Vagina (tissue), 2 donors: ENCODE data around the gene TAS2R40. TPM values are rescaled to one million over a fixed set of nuclear protein-coding genes. Genes with fewer than 3 reads are reported as not detected.
A peak's percentile ranks its signal among the peaks of the same experiment; 100 is the strongest.

Experiments used
- DNase-seq, 2 donors: peaks; one replicate each; pipeline ENCODE4 v3.0.0-alpha.2; 2017; ENCODE audit errors: extremely low spot score in 2 of 2
- H3K27ac ChIP-seq: fragments of 200-600 bp; sonication (generic); one replicate; pipeline ENCODE4 v1.5.1; 2019
- H3K27me3 ChIP-seq: fragments of 200-600 bp; sonication (generic); one replicate; pipeline ENCODE4 v1.5.1; 2019
- H3K36me3 ChIP-seq, 2 donors: fragments of 200-600 bp; sonication (generic); one replicate each; pipeline ENCODE4 v1.5.1; 2017 to 2019
- H3K4me1 ChIP-seq: fragments of 200-600 bp; sonication (generic); one replicate; pipeline ENCODE4 v1.5.1; 2019
- H3K4me3 ChIP-seq, 2 donors: fragments of 200-600 bp; sonication (generic); 1 replicate in 1 of 2; 2 replicates in 1 of 2; pipeline ENCODE4 v1.5.1; 2016 to 2019
- H3K9me3 ChIP-seq: fragments of 200-600 bp; sonication (generic); one replicate; pipeline ENCODE4 v1.5.1; 2019
- POLR2A ChIP-seq, 2 donors: fragments of 450-650 bp; IDR thresholded peaks; one replicate each; pipeline ENCODE4 v1.6.1; 2017; ENCODE audit warnings: antibody characterized with exemption in 2 of 2, mild to moderate bottlenecking in 2 of 2, moderate library complexity in 2 of 2
- POLR2AphosphoS5 ChIP-seq, 2 donors: sonication (generic); formaldehyde crosslinking; IDR thresholded peaks; one replicate each; pipeline ENCODE4 v1.9.0; 2017; ENCODE audit warnings: antibody characterized with exemption in 2 of 2, mild to moderate bottlenecking in 2 of 2, low read depth in 1 of 2; ENCODE audit not compliant: insufficient read depth in 1 of 2
- intact Hi-C: fragments of 100-400 bp; cut with DNase I; formaldehyde crosslinking; loops from one replicate; pipeline ENCODE4 v1.15.1; 2023
- total RNA-seq: library from RNA; depleted of rRNA; stranded (reverse); fragments of >200 nt; gene quantifications from one replicate; pipeline ENCODE4 v1.2.3, GENCODE V29; 2016
- TF ChIP-seq, protein P1 (sequence below), 3 experiments: fragments of 450-650 bp in 2 of 3; fragments of 200-600 bp in 1 of 3; sonication (generic) in 1 of 3; IDR thresholded peaks; one replicate each; pipeline ENCODE4 v1.5.1; 2017 to 2019; ENCODE audit warnings: antibody characterized with exemption in 3 of 3, mild to moderate bottlenecking in 2 of 3, moderate library complexity in 2 of 3

The TAS2R40 gene
- total RNA-seq, 1 donor from 2014 or later = not detected

DNA sequence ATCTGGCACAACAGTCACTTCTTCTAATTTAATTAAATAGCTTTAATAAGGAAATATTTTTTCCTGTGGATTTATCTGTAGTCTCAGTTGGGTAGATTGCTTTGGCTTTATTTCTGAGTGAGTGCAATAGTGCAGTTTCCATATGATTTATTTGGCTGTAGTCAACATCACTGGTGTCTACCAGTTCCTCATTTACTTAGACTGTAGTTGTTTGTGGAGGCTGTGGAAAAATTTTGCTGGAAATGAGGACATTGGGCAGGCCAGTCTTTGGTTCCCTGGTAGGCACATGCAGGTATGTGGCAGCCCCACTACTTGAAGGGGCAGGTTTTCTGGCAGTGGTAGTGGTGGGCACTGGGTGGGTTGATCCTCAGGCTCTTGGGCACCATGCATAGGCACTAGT, 15.5 kb downstream of the TAS2R40 start:
- TF ChIP-seq POLR2AphosphoS5 (IDR thresholded peaks at IDR 0.05; ENCODE audit: insufficient read depth in 1 of 2, low read depth in 1 of 2) (no peak), POLR2A (IDR thresholded peaks at IDR 0.05) (no peak)
- TF ChIP-seq, protein P1, sequence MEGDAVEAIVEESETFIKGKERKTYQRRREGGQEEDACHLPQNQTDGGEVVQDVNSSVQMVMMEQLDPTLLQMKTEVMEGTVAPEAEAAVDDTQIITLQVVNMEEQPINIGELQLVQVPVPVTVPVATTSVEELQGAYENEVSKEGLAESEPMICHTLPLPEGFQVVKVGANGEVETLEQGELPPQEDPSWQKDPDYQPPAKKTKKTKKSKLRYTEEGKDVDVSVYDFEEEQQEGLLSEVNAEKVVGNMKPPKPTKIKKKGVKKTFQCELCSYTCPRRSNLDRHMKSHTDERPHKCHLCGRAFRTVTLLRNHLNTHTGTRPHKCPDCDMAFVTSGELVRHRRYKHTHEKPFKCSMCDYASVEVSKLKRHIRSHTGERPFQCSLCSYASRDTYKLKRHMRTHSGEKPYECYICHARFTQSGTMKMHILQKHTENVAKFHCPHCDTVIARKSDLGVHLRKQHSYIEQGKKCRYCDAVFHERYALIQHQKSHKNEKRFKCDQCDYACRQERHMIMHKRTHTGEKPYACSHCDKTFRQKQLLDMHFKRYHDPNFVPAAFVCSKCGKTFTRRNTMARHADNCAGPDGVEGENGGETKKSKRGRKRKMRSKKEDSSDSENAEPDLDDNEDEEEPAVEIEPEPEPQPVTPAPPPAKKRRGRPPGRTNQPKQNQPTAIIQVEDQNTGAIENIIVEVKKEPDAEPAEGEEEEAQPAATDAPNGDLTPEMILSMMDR (IDR thresholded peaks at IDR 0.05) = no peak
- Histone ChIP-seq H3K36me3 (no peaks in the 10 kb centered on the region), H3K27me3 (no peaks in the 10 kb centered on the region), H3K4me3 (no peak overlapping the region), H3K27ac (no peak overlapping the region), H3K9me3 (no peaks in the 10 kb centered on the region), H3K4me1 (no peaks in the 10 kb centered on the region)
- no peak for DNase-seq
- intact Hi-C loops = no loop called here

GRCh38 chr7:143238289-143238980, 16.6 kb downstream of the TAS2R40 start:
- DNase-seq = no peak
- intact Hi-C loops = no loop called here
- Histone ChIP-seq H3K36me3 (no peaks in the 10 kb centered on the region), H3K4me3 (no peak overlapping the region), H3K27ac (no peak overlapping the region), H3K4me1 (no peaks in the 10 kb centered on the region), H3K9me3 (no peaks in the 10 kb centered on the region), H3K27me3 (no peaks in the 10 kb centered on the region)
- no peak for TF ChIP-seq POLR2AphosphoS5 (IDR thresholded peaks at IDR 0.05; ENCODE audit: insufficient read depth in 1 of 2, low read depth in 1 of 2)
- TF ChIP-seq POLR2A (IDR thresholded peaks at IDR 0.05) = no peak

GRCh38 chr7:143239813-143240212, 18.0 kb downstream of the TAS2R40 start:
- intact Hi-C loops = loop anchor here (10.0 kb wide), 1 partner anchor 175 kb away; no protein-coding TSS in a partner anchor
- Histone ChIP-seq H3K4me3 (no peak overlapping the region), H3K4me1 (no peaks in the 10 kb centered on the region), H3K27ac (no peak overlapping the region), H3K27me3 (no peaks in the 10 kb centered on the region), H3K9me3 (no peaks in the 10 kb centered on the region), H3K36me3 (no peaks in the 10 kb centered on the region)
- TF ChIP-seq POLR2A (IDR thresholded peaks at IDR 0.05) (no peak), POLR2AphosphoS5 (IDR thresholded peaks at IDR 0.05; ENCODE audit: insufficient read depth in 1 of 2, low read depth in 1 of 2) (no peak)
- no peak for DNase-seq

- Histone ChIP-seq H3K4me3 (no peak overlapping the region), H3K27ac (no peak overlapping the region), H3K36me3 (no peaks in the 10 kb centered on the region), H3K27me3 (no peaks in the 10 kb centered on the region), H3K9me3 (no peaks in the 10 kb centered on the region), H3K4me1 (no peaks in the 10 kb centered on the region)
- intact Hi-C loops = loop anchor here (10.0 kb wide), 1 partner anchor 174 kb away; no protein-coding TSS in a partner anchor
- TF ChIP-seq POLR2AphosphoS5 (IDR thresholded peaks at IDR 0.05; ENCODE audit: insufficient read depth in 1 of 2, low read depth in 1 of 2) (no peak), POLR2A (IDR thresholded peaks at IDR 0.05) (no peak)
- TF ChIP-seq, protein P1 (IDR thresholded peaks at IDR 0.05) = peak; percentile 71 to 86 (median 73)
- no peak for DNase-seq
Measured at GRCh38 chr7:143240291-143241168, 18.7 kb downstream of the TAS2R40 start.

DNA sequence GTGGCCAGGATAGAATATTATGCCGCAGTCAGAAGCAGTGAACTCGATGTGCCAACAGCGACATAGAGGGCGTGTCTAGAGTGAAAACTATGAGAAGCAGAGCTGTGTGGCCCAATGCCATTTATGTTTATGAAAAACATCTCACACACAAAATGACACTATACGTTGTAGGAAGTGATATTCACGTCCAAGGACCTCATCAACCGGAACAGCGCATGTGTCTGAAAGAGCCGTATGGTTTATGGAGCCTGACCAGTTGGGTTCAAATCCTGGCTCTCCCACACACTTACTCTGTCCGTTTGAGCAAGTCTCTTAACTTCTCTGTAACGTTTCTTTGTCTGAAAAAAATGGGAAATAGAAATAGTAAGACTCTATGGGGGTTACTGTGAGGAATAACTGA, 20.5 kb downstream of the TAS2R40 start:
- no peak for DNase-seq
- Histone ChIP-seq H3K27me3 (no peaks in the 10 kb centered on the region), H3K36me3 (no peaks in the 10 kb centered on the region), H3K27ac (no peak overlapping the region), H3K4me1 (no peaks in the 10 kb centered on the region), H3K4me3 (no peak overlapping the region), H3K9me3 (no peaks in the 10 kb centered on the region)
- intact Hi-C loops = loop anchor here (10.0 kb wide), 1 partner anchor 172 kb away; no protein-coding TSS in a partner anchor
- TF ChIP-seq, protein P1 (IDR thresholded peaks at IDR 0.05) = no peak
- TF ChIP-seq POLR2A (IDR thresholded peaks at IDR 0.05) (no peak), POLR2AphosphoS5 (IDR thresholded peaks at IDR 0.05; ENCODE audit: insufficient read depth in 1 of 2, low read depth in 1 of 2) (no peak)
